SIG-M5 (cell line): Measurements from ENCODE around the gene R3HDM4.

Source experiments
- DNase-seq: peaks from one replicate; lab custom pipeline; 2025; lab: John Stamatoyannopoulos, UW

The R3HDM4 gene

GRCh38 chr19:947090-947706, 34.2 kb upstream of the R3HDM4 start:
- DNase-seq = no peak

- no peak for DNase-seq
Measured at GRCh38 chr19:945401-946252, 32.6 kb upstream of the R3HDM4 start.

GRCh38 chr19:944663-945241, 31.7 kb upstream of the R3HDM4 start:
- no peak for DNase-seq

DNA sequence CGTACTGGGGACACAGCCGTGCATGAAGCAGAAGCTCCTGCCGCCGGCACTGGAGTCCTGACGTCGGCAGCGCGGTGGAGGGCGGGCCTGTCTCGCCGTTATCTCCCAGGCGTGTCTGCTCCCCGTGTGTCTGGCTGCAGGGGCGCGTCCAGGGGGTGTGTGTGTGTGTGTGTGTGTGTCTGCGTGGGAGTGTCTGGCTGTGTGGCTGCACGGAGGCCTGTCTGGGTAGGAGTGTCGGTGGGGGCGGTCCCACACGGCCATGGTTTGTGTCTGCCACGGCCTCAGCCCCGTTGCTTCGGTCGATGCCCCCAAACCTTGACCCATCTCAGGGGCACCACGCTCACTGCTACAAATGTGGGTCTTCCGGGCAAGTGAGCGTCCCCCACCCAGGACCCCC, 31.1 kb upstream of the R3HDM4 start:
- no peak for DNase-seq

DNA sequence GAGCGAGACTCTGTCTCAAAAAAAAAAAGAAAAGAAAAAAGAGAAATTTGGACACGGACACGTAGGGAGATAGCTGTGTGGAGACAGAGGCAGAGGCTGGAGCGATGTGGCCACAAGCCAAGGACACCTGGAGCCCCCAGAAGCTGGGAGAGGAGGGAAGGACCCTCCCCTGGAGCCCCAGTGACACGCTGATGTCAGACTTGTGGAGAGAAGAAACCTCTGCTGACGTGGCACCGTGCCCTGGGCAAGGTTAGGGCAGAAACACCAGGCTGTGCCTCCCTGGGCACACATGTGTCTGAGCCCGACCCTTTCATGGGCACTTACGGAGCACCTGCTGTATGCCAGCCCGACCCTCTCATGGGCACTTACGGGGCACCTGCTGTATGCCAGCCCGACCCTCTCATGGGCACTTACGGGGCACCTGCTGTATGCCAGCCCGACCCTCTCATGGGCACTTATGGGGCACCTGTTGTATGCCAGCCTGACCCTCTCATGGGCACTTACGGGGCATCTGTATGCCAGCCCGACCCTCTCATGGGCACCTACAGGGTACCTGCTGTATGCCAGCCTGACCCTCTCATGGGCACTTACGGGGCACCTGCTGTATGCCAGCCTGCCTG, 30.6 kb upstream of the R3HDM4 start:
- no peak for DNase-seq

GRCh38 chr19:942133-942645, 29.2 kb upstream of the R3HDM4 start:
- no peak for DNase-seq

DNA sequence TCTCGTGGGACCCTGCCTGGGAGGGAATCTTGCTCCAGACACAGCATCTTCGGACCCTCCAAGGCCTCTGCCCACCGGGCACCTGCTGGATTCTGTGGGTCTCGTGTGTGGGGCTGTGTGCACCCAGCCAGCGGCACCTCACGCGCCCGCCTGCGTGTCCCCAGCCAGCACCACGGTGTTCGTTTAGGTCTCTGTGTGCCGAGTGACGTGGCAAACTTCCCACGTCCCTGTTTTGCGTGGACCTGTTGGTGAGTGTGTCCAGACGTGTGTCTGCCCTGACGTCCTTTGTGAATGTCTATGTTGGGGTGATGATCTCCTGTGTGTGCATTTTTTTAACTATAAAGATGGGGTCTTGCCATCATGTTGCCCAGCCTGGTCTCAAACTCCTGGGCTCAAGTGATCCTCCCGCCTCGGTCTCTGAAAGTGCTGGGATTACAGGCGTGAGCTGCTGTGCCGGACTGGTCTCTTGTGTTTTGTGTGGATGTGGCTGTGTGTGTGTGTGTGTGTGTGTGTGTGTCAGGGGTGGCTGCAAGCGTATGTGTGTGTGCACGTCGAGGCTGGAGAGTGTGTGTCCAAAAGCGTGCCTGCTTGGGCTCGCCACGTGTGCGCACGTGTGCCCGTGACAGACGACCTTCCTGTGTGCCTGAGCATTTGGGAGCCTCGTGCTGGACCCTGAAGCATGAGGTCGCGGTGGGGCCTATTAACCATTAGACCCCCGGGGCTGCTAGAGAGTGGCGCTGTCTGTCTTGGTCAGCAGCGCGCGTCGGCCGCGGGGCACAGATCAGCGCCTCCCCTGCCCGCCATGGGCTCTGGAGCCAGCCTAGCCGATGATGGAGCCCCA, 28.5 kb upstream of the R3HDM4 start:
- no peak for DNase-seq

DNA sequence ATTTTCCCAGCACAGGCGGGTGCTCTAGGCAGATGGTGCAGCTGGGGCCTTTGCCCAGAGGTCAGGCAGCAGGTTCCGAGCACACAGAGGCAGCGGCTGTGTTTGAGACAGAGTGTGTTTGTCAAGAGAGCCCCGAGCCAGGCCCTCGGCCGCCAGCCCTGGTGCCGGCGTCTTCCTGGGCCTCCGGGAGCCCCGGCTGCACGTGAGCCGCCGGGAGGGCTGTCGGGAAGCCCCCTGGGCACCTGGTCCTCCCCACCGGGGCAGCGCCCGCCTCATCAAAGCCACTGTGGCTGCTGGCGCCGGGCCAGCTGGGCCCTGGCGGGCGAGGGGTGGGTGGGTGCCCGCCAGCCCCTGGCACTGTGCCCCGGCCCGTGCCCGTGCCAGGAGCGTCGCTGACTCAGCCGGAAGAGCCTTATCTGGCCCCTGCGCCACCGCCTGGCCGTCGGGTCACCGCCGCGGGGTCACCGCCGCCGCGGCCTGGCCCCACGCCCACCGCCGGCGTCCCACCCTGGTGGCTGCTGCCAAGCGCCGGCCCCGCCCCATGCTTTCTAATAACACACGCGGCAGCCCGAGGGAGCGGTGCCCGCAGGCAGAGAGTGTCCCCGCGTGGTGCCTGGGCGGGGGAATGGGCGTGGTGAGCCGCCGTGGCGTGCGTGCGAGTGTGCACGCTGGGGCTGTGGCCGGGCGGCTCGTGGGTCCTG, 27.7 kb upstream of the R3HDM4 start:
- DNase-seq = no peak

DNA sequence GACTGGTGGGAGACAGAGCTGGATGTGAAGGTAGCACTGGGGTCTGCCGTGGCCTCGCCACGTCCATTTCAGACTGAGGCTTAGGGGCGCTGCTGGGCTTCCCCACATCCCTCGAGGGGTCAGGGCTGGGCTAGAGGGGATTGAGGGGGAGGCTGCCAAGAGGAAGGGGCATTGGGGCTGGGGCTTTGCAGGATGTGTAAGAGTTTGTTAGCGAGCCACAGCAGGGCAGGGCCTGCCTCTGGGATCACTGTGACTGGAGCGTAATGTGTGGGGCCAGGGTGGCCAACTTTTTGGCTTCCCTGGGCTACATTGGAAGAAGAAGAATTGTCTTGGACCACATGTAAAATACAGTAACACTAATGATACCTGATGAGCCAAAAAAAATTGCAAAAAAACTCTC, 26.9 kb upstream of the R3HDM4 start:
- no peak for DNase-seq

DNA sequence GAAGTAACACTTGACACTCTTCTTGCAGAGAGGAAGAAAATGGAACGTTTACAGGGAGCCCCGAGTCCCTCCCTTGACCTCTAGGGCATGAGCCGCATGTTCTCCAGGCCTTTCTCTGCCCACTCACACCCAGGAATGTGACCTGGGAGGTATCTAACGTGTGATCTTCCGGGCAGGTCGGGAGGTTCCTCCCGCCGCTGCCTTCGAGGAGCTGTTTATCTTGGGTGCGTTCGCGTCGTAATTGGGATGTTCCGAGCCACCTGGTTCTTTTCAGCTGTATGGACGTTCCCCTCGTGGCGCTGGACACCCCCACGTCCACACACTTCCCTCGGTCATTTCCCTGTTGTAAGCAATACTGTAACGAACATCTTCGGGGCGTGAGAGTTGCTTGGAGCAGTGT, 26.4 kb upstream of the R3HDM4 start:
- DNase-seq = no peak

DNA sequence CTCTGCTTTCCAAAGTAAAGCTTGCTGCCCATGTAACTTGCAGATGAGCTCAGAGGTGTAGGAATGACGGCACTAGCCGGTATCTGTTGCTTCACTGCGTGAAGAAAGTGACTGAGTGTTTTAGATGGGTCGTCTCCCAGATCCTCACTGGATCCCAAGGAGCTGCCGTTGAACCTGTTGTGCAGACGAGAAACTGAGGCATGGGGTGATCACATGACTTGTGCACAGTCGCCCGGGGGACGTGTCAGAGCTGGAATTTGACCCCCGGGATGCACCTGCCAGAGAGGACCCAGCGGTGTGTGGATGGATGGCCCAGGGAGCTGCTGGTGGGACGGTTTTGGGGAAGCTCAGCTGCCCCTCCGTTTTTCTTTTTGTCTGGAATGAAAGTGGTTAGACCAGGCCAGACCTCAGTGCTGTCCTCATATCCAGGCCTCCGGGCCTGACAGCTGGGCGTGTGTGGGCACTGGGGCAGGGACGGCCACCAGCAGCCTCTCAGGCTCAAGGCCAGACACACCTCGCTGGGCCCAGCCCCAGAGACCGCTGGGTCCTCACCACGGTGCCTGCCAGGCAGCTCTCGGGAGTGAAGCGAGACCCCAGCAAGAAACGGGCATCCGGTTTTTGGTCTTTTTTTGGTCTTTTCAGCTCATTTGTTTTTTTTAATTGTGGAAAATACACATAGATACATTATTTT, 25.4 kb upstream of the R3HDM4 start:
- no peak for DNase-seq

- no peak for DNase-seq
Measured at GRCh38 chr19:937259-937694, 24.3 kb upstream of the R3HDM4 start.

DNA sequence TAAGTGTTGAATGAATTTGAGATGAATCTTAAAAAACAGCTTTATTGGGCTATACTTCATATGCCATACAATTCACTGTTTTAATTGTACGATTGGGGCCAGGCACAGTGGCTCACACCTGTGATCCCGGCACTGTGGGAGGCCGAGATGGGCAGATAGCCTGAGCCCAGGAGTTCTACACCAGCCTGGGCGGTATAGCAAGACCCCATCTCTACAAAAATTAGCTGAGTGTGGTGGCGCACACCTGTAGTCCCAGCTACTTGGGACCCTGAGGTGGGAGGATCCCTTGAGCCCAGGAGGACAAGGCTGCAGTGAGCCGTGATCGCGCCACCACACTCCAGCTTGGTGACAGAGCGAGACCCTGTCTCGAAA, 23.1 kb upstream of the R3HDM4 start:
- DNase-seq = no peak

- no peak for DNase-seq
Measured at GRCh38 chr19:934865-935479, 22.0 kb upstream of the R3HDM4 start.

DNA sequence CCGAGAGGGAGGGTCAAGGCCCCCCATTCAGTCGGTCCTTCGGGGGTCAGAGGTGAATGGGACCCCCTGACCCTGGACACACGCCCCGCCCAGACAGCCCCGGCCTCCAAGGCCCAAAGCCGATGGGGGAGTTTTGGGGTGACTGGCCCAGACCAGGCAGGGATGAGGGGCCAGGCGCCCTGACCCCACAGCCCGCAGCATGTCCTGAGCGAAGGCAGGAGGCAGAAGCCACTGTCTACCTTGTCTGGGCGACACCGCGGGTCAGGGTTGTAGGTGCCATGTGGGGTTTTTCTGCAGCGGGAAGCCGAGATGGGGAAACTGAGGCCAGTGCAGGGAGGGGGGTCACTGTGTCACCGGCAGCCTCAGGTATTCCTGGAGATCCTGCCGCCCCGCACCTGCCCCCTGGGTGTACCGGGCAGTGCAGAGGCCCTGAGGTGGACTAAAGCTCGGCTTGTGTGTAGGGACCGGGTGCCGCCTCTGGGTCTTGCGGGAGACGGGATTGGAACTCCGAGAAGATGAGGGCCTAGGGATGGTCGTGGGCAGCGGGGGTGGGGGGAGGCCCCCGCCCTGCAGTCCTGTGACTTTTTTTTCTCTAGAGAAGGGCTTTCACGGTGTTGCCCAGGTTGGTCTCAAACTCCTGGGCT, 21.3 kb upstream of the R3HDM4 start:
- no peak for DNase-seq

DNA sequence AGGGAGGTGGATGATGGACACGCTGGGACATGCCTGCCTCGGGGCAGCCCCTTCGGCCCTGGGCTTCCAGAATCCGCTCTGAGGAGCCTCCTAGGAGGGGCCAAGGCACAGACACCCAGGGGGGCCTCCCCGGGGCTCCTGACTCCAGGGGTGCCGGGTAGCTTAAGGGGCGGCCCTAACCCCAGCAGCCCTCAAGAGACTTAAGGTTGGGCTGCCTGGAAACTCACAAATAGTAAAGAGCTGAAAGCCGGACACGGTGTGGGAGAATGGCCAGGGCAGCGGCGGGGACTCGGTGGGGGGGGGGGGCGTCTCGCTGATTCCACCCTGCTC, 20.5 kb upstream of the R3HDM4 start:
- DNase-seq = no peak

DNA sequence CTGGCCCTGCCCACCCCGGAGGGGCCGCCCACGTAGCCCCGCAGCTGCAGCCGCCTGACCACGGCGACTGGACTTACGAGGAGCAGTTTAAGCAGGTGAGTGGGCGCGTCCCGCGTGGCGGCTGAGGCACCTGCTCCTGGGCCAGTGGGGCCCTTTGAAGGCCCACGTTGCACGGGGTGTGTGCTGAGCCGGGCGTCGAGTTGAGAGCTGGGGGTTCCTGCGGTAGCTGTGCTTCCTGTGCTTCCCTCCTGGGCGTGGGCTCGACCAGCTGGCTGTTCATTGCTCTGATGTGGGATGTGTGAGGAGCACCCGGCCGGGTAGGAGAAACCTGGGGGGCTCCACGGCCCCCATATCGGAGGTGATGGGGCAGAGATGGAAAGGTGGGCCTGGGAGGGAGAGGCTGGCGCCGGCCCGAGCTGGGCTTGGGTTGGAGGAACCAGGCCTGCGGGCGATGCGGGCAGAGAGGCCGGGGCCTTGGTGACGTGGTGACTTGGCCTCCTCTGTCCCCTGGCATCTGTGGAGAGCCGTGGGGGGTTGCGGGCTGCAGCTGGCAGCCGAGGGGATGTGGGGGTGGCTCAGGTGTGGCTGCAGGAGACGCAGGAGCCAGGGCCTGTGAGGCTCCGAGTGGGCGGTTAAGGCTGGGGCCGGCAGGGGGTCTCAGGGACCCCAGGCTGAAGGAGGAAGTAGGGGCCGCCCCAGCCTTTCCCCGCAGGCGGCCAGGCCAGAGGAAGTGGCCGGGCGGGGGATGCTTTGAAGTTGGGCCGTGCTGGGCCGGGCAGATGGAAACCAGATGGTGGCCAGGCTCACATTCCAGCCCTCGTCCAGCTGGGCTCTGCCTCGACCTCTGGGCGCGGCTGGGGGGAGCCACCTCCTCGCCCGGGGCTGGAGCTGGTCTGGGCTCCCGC, 19.9 kb upstream of the R3HDM4 start:
- DNase-seq = no peak

DNA sequence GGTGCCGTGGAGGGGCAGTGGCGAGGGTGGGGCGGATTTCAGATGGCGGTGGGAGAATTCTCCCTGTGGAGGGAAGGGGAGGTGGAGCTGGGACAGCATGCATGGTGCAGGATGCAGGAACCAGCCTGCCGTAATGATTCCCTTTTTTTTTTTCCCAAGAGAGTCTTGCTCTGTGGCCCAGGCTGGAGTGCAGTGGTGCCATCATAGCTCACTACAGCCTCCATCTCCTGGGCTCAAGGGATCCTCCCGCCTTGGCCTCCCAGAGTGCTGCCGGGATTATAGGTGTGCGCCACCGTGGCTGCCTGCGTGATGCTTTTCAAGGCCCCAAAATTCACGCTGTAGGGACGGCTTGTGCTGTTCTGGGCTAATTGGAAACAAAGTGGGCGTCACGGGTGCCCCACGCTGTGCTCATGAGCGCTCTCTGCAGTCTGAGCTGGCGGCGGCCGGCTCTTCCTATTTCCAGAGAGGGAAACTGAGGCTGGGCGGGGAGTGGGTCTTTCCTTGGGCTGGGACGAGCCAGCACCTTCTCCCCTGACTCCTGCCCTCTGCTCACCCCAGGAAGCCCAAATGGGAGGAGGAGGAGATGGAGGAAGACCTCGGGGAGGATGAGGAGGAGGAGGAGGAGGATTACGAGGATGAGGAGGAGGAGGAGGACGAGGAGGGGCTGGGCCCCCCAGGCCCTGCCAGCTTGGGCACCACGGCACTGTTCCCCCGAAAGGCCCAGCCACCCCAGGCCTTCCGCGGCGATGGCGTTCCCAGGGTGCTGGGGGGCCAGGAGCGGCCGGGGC, 19.0 kb upstream of the R3HDM4 start:
- no peak for DNase-seq
